Upper lobe of left lung (tissue), 6 donors: ENCODE measurements around the gene CNN2. TPM values are rescaled to one million over a fixed set of nuclear protein-coding genes. Genes with fewer than 3 reads are reported as not detected.

Experiments used
- ATAC-seq, 2 donors: fragments of 200-7000 bp; cut with Tn5 transposase; one replicate each; pipeline ENCODE4 v1.9.1; 2022; ENCODE audit warnings: mild to moderate bottlenecking in 2 of 2, moderate library complexity in 2 of 2; ENCODE audit not compliant: low FRiP score in 2 of 2
- DNase-seq, 2 donors: peaks; one replicate each; pipeline ENCODE4 v3.0.0-alpha.2; 2019 to 2020
- H3K27ac ChIP-seq, 4 donors: fragments of 200-600 bp; sonication (generic); one replicate each; pipeline ENCODE4 v1.5.1; 2016 to 2019
- H3K27me3 ChIP-seq, 4 donors: fragments of 200-600 bp; sonication (generic); one replicate each; pipeline ENCODE4 v1.5.1; 2017 to 2019
- H3K36me3 ChIP-seq, 4 donors: fragments of 200-600 bp; sonication (generic); one replicate each; pipeline ENCODE4 v1.5.1; 2016 to 2019
- H3K4me1 ChIP-seq, 4 donors: fragments of 200-600 bp; sonication (generic); one replicate each; pipeline ENCODE4 v1.5.1; 2018 to 2019
- H3K4me3 ChIP-seq, 4 donors: fragments of 200-600 bp; sonication (generic); one replicate each; pipeline ENCODE4 v1.5.1; 2017 to 2019; ENCODE audit warnings: mild to moderate bottlenecking in 2 of 4, moderate library complexity in 1 of 4
- H3K9me3 ChIP-seq, 4 donors: fragments of 200-600 bp; sonication (generic); one replicate each; pipeline ENCODE4 v1.5.1; 2018 to 2019
- CTCF ChIP-seq, 6 experiments: fragments of 450-650 bp in 4 of 6; fragments of 200-600 bp in 2 of 6; sonication (generic) in 2 of 6; IDR thresholded peaks; one replicate each; pipeline ENCODE4 v1.5.1; 2016 to 2019; ENCODE audit warnings: antibody characterized with exemption in 6 of 6
- EP300 ChIP-seq, 4 donors: sonication (generic); formaldehyde crosslinking; IDR thresholded peaks; one replicate each; pipeline ENCODE4 v1.5.1; 2017; ENCODE audit warnings: antibody characterized with exemption in 4 of 4, control low read depth in 2 of 4
- POLR2A ChIP-seq, 4 donors: fragments of 450-650 bp; IDR thresholded peaks; one replicate each; pipeline ENCODE4 v1.5.1; 2016 to 2017; ENCODE audit warnings: antibody characterized with exemption in 4 of 4, mild to moderate bottlenecking in 2 of 4
- POLR2AphosphoS5 ChIP-seq, 2 donors: sonication (generic); formaldehyde crosslinking; IDR thresholded peaks; one replicate each; pipeline ENCODE4 v1.5.1; 2017; ENCODE audit warnings: antibody characterized with exemption in 2 of 2
- WGBS, 2 donors: methylation state at CpG; one replicate each; pipeline ENCODE4 v1.1.5; 2017 to 2018; 5-methylcytosine and 5-hydroxymethylcytosine counted together
- total RNA-seq, 6 donors: library from RNA; depleted of rRNA in 4 of 6; stranded (reverse); fragments of >200 nt in 4 of 6; gene quantifications; one replicate each; pipeline versions ENCODE4 v1.1.0 to v1.2.1, GENCODE V29; 2016 to 2021
- donor health status: DM: no; HTN: no; CAD: no; lungs with moderate emphysema.
- donor health status: DM: no; HTN: yes; CAD: no; lungs with severe emphysema.

Gene CNN2
- total RNA-seq, 6 donors from 2014 or later = 98.1 to 262 (median 164) TPM

- Histone ChIP-seq H3K27me3 (peaks cover 2 to 49% (median 28%) of the 10 kb centered on the region in 4 donors), H3K36me3 (peaks cover 0 to 17% (median 11%) of the 10 kb centered on the region in 4 donors), H3K4me3 (no peak overlapping the region), H3K4me1 (peaks cover 30 to 43% (median 38%) of the 10 kb centered on the region in 4 donors), H3K27ac (no peak overlapping the region), H3K9me3 (no peaks in the 10 kb centered on the region)
- no peak for DNase-seq
- ATAC-seq = no peak
- WGBS, 2 donors = 39 to 44% methylated on average over 6 of the region's 6 CpGs
- TF ChIP-seq EP300 (IDR thresholded peaks at IDR 0.05) = no peak
- TF ChIP-seq CTCF (IDR thresholded peaks at IDR 0.05) = no peak
Measured at GRCh38 chr19:998064-998463, 28.3 kb upstream of the CNN2 start.

- no peak for DNase-seq
- WGBS, 2 donors = 59 to 79% methylated on average over 3 of the region's 3 CpGs
- H3K27ac ChIP-seq = no peak overlapping the region
- TF ChIP-seq CTCF (IDR thresholded peaks at IDR 0.05) = no peak
- TF ChIP-seq POLR2AphosphoS5 (IDR thresholded peaks at IDR 0.05) = no peak
- no peak for TF ChIP-seq POLR2A (IDR thresholded peaks at IDR 0.05)
- no peak for TF ChIP-seq EP300 (IDR thresholded peaks at IDR 0.05)
- no peak overlapping the region for H3K4me3 ChIP-seq
- no peaks in the 10 kb centered on the region for H3K9me3 ChIP-seq
- H3K36me3 ChIP-seq = peaks cover 0 to 4% (median 3%) of the 10 kb centered on the region in 4 donors
- peaks cover 2 to 49% (median 31%) of the 10 kb centered on the region in 4 donors for H3K27me3 ChIP-seq
- peaks cover 30 to 43% (median 38%) of the 10 kb centered on the region in 4 donors for H3K4me1 ChIP-seq
- ATAC-seq = no peak
Measured at GRCh38 chr19:999379-999719, 27.1 kb upstream of the CNN2 start.

DNA sequence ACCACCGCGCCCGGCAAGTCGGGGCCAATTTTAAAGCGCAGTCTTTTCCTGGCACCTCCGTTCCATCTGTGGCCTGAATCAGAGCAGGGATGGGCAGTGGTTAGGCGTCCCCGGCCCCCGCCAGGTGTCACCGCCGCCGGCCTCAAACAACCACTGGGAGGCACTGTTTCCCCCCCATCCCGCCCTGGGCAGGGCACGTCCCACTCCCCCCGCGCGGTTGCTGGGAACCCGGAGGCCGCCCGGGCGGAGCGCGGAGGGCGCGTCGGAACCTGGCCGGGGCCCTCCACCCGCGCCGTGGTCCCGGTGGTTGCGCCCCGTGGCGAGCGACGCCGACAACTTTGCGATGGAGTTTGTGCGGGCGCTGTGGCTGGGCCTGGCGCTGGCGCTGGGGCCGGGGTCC, 26.3 kb upstream of the CNN2 start, which contains the start of gene GRIN3B:
Gene GRIN3B, plus strand, starts transcription at position 325 of the 400 bp plus-strand sequence. Its CDS starts 19 bp downstream, at position 344.
- peaks cover 2 to 49% (median 31%) of the 10 kb centered on the region in 4 donors for H3K27me3 ChIP-seq

DNA sequence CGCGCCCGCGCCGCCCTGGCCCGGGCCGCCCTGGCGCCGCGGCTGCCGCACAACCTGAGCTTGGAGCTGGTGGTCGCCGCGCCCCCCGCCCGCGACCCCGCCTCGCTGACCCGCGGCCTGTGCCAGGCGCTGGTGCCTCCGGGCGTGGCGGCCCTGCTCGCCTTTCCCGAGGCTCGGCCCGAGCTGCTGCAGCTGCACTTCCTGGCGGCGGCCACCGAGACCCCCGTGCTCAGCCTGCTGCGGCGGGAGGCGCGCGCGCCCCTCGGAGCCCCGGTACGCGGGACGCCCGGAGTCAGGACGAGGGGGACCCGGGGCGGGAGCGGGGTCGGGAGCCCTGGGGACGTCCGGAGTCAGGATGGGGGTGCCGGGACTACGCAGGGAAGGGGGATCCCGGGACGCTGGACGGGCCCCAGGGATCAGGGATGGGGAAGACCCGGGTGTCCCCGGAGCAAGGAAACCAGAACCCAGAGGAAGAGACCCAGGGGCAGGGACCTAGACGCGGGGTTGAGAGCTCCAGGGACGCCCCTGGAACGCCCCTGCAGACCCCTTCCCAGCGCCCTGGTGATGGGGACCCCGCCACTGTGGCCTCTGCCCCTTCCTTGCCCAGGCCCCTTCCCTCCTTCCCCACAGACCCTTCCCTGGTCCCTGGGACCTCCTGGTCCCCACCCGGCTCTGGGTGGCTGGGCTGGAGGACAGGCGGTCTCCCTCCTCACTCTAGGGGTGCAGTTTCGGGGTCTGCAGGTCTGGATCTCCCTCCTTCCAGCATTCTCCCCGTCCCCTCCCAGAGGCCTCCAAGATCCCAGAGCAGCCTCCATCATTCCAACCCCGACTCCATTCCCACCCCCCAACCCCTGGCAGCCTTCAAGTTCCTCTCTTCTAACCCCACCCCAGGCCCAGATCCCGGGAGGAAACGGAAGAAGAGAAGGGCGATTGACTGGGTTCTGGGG, 25.5 kb upstream of the CNN2 start:
- H3K4me3 ChIP-seq = peak overlapping the region in 2 of 4 donors; percentile 23 to 36
- no peaks in the 10 kb centered on the region for H3K9me3 ChIP-seq
- TF ChIP-seq EP300 (IDR thresholded peaks at IDR 0.05) = no peak
- no peak for TF ChIP-seq POLR2A (IDR thresholded peaks at IDR 0.05)
- no peak for TF ChIP-seq POLR2AphosphoS5 (IDR thresholded peaks at IDR 0.05)
- no peak for TF ChIP-seq CTCF (IDR thresholded peaks at IDR 0.05)
- DNase-seq (peak in 1 of 2 donors; percentile 86), ATAC-seq (no peak)
- peaks cover 26 to 32% (median 28%) of the 10 kb centered on the region in 4 donors for H3K4me1 ChIP-seq
- WGBS, 2 donors = 6 to 11% methylated on average over 29 to 31 of the region's 73 CpGs
- no peak overlapping the region for H3K27ac ChIP-seq
- H3K27me3 ChIP-seq = peaks cover 2 to 49% (median 29%) of the 10 kb centered on the region in 4 donors
- no peaks in the 10 kb centered on the region for H3K36me3 ChIP-seq

More for the DNA sequence above, 26.3 kb upstream of the CNN2 start, which contains the start of gene GRIN3B:
- peaks cover 30 to 40% (median 35%) of the 10 kb centered on the region in 4 donors for H3K4me1 ChIP-seq
- WGBS, 2 donors = 5% methylated on average over 18 of the region's 43 CpGs; no CpG with 5 or more reads in 1 of the 2 donors
- DNase-seq (peak; percentile 69 to 88), ATAC-seq (peak in 1 of 2 donors; percentile 34)
- H3K36me3 ChIP-seq = no peaks in the 10 kb centered on the region
- TF ChIP-seq POLR2A (IDR thresholded peaks at IDR 0.05) (no peak), POLR2AphosphoS5 (IDR thresholded peaks at IDR 0.05) (no peak), EP300 (IDR thresholded peaks at IDR 0.05) (no peak), CTCF (IDR thresholded peaks at IDR 0.05) (peak in 5 of 6 experiments; percentile 39 to 57 (median 50))
- H3K4me3 ChIP-seq = peak within 1 kb of the TSS in 3 of 4 donors; percentile 23 to 36 (median 33)
- no peak within 1 kb of the TSS for H3K27ac ChIP-seq
- no peaks in the 10 kb centered on the region for H3K9me3 ChIP-seq
